SK-N-SH treated with all-trans-retinoic acid at 6 μM for 48 hours (cell line): Measurements from ENCODE around the gene PDGFB.

Experiments used
- ATAC-seq: fragments of 200-7000 bp; cut with Tn5 transposase; 3 replicates; pipeline ENCODE4 v1.9.1; 2020; ENCODE audit warnings: mild to moderate bottlenecking, moderate library complexity
- ARNTL ChIP-seq: fragments of 450-650 bp; formaldehyde crosslinking; IDR thresholded peaks from 2 replicates; pipeline ENCODE4 v1.5.0; 2020; ENCODE audit warnings: low read depth, mild to moderate bottlenecking, moderate library complexity, borderline replicate concordance
- CSDC2 ChIP-seq: fragments of 250-450 bp; sonication (Bioruptor Pico); IDR thresholded peaks from 2 replicates; pipeline ENCODE4 v1.5.0; 2020; ENCODE audit warnings: mild to moderate bottlenecking, moderate library complexity
- ESRRG ChIP-seq: fragments of 250-450 bp; sonication (Bioruptor Pico); IDR thresholded peaks from 2 replicates; pipeline ENCODE4 v1.6.1; 2021; ENCODE audit warnings: mild to moderate bottlenecking
- GLIS3 ChIP-seq: fragments of 250-450 bp; sonication (Bioruptor Pico); IDR thresholded peaks from 2 replicates; pipeline ENCODE4 v1.5.0; 2020; ENCODE audit warnings: mild to moderate bottlenecking, moderate library complexity
- ISL1 ChIP-seq: fragments of 250-450 bp; sonication (Bioruptor Pico); IDR thresholded peaks from 2 replicates; pipeline ENCODE4 v2.1.2; 2022; ENCODE audit warnings: mild to moderate bottlenecking, moderate library complexity
- OSR1 ChIP-seq: fragments of 250-450 bp; sonication (Bioruptor Pico); IDR thresholded peaks from 2 replicates; pipeline ENCODE4 v1.8.0; 2022; ENCODE audit warnings: moderate library complexity, mild to moderate bottlenecking, inconsistent platforms
- PPARA ChIP-seq: fragments of 250-450 bp; sonication (Bioruptor Pico); IDR thresholded peaks from 2 replicates; pipeline ENCODE4 v1.5.0; 2020; ENCODE audit warnings: mild to moderate bottlenecking, borderline replicate concordance
- RARB ChIP-seq: fragments of 250-450 bp; sonication (Bioruptor Pico); IDR thresholded peaks from 2 replicates; pipeline ENCODE4 v1.8.0; 2021; ENCODE audit warnings: mild to moderate bottlenecking, moderate library complexity
- TCF4 ChIP-seq: fragments of 250-450 bp; sonication (Bioruptor Pico); IDR thresholded peaks from 2 replicates; pipeline ENCODE4 v1.8.0; 2021; ENCODE audit warnings: mild to moderate bottlenecking, moderate library complexity, borderline replicate concordance
- TOX ChIP-seq: fragments of 250-450 bp; sonication (Bioruptor Pico); IDR thresholded peaks from 2 replicates; pipeline ENCODE4 v1.8.0; 2021; ENCODE audit warnings: mild to moderate bottlenecking, moderate library complexity, borderline replicate concordance
- ZC3H10 ChIP-seq: fragments of 250-450 bp; sonication (Bioruptor Pico); IDR thresholded peaks from 2 replicates; pipeline ENCODE4 v1.5.1; 2021; ENCODE audit warnings: mild to moderate bottlenecking, moderate library complexity
- ZFP3 ChIP-seq: fragments of 250-450 bp; sonication (Bioruptor Pico); IDR thresholded peaks from 2 replicates; pipeline ENCODE4 v1.5.0; 2020; ENCODE audit warnings: mild to moderate bottlenecking, moderate library complexity
- ZFP30 ChIP-seq: fragments of 450-650 bp; formaldehyde crosslinking; IDR thresholded peaks from 2 replicates; pipeline ENCODE4 v1.5.0; 2022; ENCODE audit warnings: mild to moderate bottlenecking, moderate library complexity
- ZNF565 ChIP-seq: fragments of 450-650 bp; formaldehyde crosslinking; conservative IDR thresholded peaks from 2 replicates; pipeline ENCODE4 v1.5.0; 2020; ENCODE audit warnings: low read depth, mild to moderate bottlenecking, moderate library complexity
- ZNF70 ChIP-seq: fragments of 450-650 bp; formaldehyde crosslinking; IDR thresholded peaks from 2 replicates; pipeline ENCODE4 v1.5.0; 2020; ENCODE audit warnings: mild to moderate bottlenecking, moderate library complexity
- ZNF8 ChIP-seq: fragments of 450-650 bp; formaldehyde crosslinking; IDR thresholded peaks from 2 replicates; pipeline ENCODE4 v1.5.0; 2020; ENCODE audit warnings: mild to moderate bottlenecking, moderate library complexity
- TF ChIP-seq, protein P1 (sequence below): fragments of 250-450 bp; sonication (Bioruptor Pico); IDR thresholded peaks from 2 replicates; pipeline ENCODE4 v1.5.1; 2021; ENCODE audit warnings: mild to moderate bottlenecking, moderate library complexity
- TF ChIP-seq, protein P2 (sequence below): fragments of 250-450 bp; sonication (Bioruptor Pico); IDR thresholded peaks from 2 replicates; pipeline ENCODE4 v1.8.0; 2020; ENCODE audit warnings: mild to moderate bottlenecking, moderate library complexity, borderline replicate concordance
- TF ChIP-seq, protein P3 (sequence below): fragments of 250-450 bp; sonication (Bioruptor Pico); IDR thresholded peaks from 2 replicates; pipeline ENCODE4 v1.5.0; 2020; ENCODE audit warnings: mild to moderate bottlenecking, moderate library complexity
- TF ChIP-seq, protein P4 (sequence below): fragments of 250-450 bp; sonication (Bioruptor Pico); IDR thresholded peaks from 2 replicates; pipeline ENCODE4 v1.5.1; 2020; ENCODE audit warnings: low read depth, mild to moderate bottlenecking, moderate library complexity
- TF ChIP-seq, protein P5 (sequence below): fragments of 250-450 bp; sonication (Bioruptor Pico); IDR thresholded peaks from 2 replicates; pipeline ENCODE4 v1.8.0; 2021; ENCODE audit warnings: low read depth, mild to moderate bottlenecking, moderate library complexity, borderline replicate concordance

Gene PDGFB

DNA sequence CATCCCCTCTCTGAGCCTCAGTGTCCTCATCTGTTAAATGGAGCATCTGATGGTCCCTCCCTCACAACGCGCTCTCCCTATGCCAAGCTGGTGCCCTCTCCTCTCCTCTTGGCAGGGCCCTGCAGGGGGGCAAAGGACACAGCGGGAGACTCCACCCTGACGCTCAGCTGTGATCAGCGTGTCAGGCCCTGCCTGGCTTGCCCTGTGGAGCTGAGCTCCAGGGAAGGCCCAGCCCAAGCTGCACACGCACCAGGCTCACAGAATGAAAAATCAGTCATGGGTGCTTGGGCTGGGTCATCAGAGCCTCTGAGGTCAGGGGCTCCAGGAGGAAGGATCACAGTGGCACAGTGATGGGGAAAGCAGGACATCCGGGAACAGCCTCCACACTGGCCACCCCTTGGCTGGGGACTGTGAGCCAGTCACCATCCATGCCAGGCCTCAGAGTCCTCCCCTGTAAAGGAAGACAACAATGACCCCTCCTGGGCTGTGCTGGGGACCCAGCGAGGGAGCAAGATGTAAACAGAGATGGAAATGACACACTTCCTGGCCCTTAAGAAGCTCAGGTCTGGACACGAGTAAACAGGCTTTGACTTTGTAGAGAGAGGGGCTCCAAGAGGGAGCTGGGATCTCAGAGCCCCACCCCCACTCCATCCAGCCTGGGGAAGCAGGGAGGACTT lies 38.0 kb upstream of the PDGFB start:
- ATAC-seq = no peak
- TF ChIP-seq ZNF565 (CRISPR knock-in tag) (no peak), TCF4 (CRISPR knock-in tag) (no peak), PPARA (no peak), OSR1 (no peak), ZC3H10 (CRISPR knock-in tag) (no peak), RARB (no peak), GLIS3 (no peak), ZNF8 (no peak), ZFP30 (CRISPR knock-in tag) (no peak), ESRRG (CRISPR knock-in tag) (no peak), CSDC2 (CRISPR knock-in tag) (no peak), ZNF70 (CRISPR knock-in tag) (no peak), ZFP3 (CRISPR knock-in tag) (no peak), ISL1 (no peak), TOX (CRISPR knock-in tag) (no peak), ARNTL (CRISPR knock-in tag) (no peak)
- TF ChIP-seq, protein P1, sequence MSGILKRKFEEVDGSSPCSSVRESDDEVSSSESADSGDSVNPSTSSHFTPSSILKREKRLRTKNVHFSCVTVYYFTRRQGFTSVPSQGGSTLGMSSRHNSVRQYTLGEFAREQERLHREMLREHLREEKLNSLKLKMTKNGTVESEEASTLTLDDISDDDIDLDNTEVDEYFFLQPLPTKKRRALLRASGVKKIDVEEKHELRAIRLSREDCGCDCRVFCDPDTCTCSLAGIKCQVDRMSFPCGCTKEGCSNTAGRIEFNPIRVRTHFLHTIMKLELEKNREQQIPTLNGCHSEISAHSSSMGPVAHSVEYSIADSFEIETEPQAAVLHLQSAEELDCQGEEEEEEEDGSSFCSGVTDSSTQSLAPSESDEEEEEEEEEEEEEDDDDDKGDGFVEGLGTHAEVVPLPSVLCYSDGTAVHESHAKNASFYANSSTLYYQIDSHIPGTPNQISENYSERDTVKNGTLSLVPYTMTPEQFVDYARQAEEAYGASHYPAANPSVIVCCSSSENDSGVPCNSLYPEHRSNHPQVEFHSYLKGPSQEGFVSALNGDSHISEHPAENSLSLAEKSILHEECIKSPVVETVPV (CRISPR knock-in tag) = no peak
- TF ChIP-seq, protein P2, sequence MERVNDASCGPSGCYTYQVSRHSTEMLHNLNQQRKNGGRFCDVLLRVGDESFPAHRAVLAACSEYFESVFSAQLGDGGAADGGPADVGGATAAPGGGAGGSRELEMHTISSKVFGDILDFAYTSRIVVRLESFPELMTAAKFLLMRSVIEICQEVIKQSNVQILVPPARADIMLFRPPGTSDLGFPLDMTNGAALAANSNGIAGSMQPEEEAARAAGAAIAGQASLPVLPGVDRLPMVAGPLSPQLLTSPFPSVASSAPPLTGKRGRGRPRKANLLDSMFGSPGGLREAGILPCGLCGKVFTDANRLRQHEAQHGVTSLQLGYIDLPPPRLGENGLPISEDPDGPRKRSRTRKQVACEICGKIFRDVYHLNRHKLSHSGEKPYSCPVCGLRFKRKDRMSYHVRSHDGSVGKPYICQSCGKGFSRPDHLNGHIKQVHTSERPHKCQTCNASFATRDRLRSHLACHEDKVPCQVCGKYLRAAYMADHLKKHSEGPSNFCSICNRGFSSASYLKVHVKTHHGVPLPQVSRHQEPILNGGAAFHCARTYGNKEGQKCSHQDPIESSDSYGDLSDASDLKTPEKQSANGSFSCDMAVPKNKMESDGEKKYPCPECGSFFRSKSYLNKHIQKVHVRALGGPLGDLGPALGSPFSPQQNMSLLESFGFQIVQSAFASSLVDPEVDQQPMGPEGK (CRISPR knock-in tag) = no peak
- TF ChIP-seq, protein P3, sequence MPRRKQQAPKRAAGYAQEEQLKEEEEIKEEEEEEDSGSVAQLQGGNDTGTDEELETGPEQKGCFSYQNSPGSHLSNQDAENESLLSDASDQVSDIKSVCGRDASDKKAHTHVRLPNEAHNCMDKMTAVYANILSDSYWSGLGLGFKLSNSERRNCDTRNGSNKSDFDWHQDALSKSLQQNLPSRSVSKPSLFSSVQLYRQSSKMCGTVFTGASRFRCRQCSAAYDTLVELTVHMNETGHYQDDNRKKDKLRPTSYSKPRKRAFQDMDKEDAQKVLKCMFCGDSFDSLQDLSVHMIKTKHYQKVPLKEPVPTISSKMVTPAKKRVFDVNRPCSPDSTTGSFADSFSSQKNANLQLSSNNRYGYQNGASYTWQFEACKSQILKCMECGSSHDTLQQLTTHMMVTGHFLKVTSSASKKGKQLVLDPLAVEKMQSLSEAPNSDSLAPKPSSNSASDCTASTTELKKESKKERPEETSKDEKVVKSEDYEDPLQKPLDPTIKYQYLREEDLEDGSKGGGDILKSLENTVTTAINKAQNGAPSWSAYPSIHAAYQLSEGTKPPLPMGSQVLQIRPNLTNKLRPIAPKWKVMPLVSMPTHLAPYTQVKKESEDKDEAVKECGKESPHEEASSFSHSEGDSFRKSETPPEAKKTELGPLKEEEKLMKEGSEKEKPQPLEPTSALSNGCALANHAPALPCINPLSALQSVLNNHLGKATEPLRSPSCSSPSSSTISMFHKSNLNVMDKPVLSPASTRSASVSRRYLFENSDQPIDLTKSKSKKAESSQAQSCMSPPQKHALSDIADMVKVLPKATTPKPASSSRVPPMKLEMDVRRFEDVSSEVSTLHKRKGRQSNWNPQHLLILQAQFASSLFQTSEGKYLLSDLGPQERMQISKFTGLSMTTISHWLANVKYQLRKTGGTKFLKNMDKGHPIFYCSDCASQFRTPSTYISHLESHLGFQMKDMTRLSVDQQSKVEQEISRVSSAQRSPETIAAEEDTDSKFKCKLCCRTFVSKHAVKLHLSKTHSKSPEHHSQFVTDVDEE (CRISPR knock-in tag) = no peak

DNA sequence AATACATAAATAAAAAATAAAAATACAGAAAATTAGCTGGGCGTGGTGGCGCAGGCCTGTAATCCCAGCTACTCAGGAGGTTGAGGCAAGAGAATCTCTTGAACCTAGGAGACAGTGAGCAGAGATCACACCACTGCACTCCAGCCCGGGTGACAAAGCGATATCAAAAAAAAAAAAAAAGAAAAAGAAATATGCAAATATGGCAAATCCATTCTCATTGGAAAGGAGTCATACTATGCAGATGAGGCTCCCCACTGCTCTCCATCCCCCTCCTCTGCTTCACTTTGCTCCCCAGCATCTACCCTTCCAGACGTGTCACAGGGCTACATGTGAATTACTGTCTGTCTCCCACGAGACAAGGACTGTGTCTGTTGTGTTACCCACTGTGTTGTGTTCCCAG lies 36.3 kb upstream of the PDGFB start:
- no peak for ATAC-seq
- TF ChIP-seq, protein P4, sequence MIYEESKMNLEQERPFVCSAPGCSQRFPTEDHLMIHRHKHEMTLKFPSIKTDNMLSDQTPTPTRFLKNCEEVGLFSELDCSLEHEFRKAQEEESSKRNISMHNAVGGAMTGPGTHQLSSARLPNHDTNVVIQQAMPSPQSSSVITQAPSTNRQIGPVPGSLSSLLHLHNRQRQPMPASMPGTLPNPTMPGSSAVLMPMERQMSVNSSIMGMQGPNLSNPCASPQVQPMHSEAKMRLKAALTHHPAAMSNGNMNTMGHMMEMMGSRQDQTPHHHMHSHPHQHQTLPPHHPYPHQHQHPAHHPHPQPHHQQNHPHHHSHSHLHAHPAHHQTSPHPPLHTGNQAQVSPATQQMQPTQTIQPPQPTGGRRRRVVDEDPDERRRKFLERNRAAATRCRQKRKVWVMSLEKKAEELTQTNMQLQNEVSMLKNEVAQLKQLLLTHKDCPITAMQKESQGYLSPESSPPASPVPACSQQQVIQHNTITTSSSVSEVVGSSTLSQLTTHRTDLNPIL (CRISPR knock-in tag) = no peak
- TF ChIP-seq ZFP3 (CRISPR knock-in tag) (no peak), TOX (CRISPR knock-in tag) (no peak), ZNF70 (CRISPR knock-in tag) (no peak)
- TF ChIP-seq, protein P5, sequence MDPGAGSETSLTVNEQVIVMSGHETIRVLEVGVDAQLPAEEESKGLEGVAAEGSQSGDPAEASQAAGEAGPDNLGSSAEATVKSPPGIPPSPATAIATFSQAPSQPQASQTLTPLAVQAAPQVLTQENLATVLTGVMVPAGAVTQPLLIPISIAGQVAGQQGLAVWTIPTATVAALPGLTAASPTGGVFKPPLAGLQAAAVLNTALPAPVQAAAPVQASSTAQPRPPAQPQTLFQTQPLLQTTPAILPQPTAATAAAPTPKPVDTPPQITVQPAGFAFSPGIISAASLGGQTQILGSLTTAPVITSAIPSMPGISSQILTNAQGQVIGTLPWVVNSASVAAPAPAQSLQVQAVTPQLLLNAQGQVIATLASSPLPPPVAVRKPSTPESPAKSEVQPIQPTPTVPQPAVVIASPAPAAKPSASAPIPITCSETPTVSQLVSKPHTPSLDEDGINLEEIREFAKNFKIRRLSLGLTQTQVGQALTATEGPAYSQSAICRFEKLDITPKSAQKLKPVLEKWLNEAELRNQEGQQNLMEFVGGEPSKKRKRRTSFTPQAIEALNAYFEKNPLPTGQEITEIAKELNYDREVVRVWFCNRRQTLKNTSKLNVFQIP (CRISPR knock-in tag) = no peak
- TF ChIP-seq, all 23 proteins: peak for 0

DNA sequence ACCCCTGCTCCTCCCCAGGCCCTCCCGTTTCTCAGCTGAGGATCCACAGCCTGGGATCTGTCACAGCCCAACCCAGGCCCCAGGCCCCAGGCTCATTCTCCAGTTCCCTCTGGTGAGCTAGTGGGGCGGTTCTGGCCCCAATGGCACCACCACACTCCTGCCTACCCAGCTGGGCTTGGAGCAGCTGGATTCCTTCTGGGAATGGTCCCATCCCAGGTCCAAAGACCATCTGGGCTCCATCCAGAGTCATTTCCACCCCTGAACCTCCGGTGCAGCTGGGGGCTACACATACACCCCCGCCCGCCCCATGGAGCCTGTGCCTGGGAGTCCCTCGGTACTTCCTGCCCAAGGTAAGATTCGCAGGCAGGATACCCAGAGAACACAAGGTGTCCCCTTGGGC lies 35.5 kb upstream of the PDGFB start:
- no peak for ATAC-seq
- TF ChIP-seq, protein P5 (CRISPR knock-in tag) = no peak
- TF ChIP-seq CSDC2 (CRISPR knock-in tag) (no peak), TOX (CRISPR knock-in tag) (no peak), ZC3H10 (CRISPR knock-in tag) (no peak), ESRRG (CRISPR knock-in tag) (no peak), PPARA (no peak), ZNF70 (CRISPR knock-in tag) (no peak), ISL1 (no peak), ZNF8 (no peak), OSR1 (no peak)
- TF ChIP-seq, protein P3 (CRISPR knock-in tag) = no peak
